ENCODE measurements around the gene SPATC1L. TPM values are rescaled to one million over a fixed set of nuclear protein-coding genes. Genes with fewer than 3 reads are reported as not detected.
"Not testable (repeated sequence)": the region's sequence is repeated elsewhere in the genome, so short reads cannot be mapped to it uniquely, and the experiment has no call there.

Gene SPATC1L
- total RNA-seq, 1 donor from 2014 or later: 1.1 TPM

DNA sequence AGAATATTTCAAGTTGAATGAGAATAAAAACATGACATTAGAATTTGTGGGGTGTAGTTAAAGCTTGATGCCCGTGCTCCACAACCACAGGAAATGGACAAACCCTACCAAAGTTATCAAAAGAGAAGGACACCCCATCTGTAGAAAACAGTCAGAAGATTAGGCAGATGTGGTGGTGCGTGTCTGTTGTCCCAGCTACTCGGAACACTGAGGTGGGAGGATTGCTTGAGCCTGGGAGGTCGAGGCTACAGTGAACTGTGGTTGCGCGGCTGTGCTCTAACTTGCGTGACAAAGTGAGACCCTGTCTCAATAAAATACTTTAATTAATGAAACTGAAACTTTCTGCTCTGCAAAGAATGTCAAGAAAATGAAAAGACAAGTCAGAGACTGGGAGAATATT is 1.5 kb upstream of the SPATC1L start:
- DNase-seq (ENCODE audit: low read depth) (no peak), FAIRE-seq (no peak)
- Histone ChIP-seq H3K27me3 (ENCODE audit: control insufficient read depth, insufficient read depth, low read length) (no peaks in the 10 kb centered on the region), H3K4me3 (ENCODE audit: low read depth, low read length) (no peak overlapping the region), H3K36me3 (ENCODE audit: control insufficient read depth, insufficient read depth, low read length) (peaks cover 4% of the 10 kb centered on the region)
- no peak for TF ChIP-seq CTCF (IDR thresholded peaks at IDR 0.05; ENCODE audit: insufficient read depth, low read length, severe bottlenecking)

GRCh38 chr21:46184625-46185555 is 631 bp upstream of the SPATC1L start:
- peak; percentile 68 for DNase-seq (ENCODE audit: low read depth)
- H3K27me3 ChIP-seq (ENCODE audit: control insufficient read depth, insufficient read depth, low read length): no peaks in the 10 kb centered on the region
- no peak for FAIRE-seq
- peaks cover 2% of the 10 kb centered on the region for H3K36me3 ChIP-seq (ENCODE audit: control insufficient read depth, insufficient read depth, low read length)
- H3K4me3 ChIP-seq (ENCODE audit: low read depth, low read length): peak overlapping the region; percentile 81
- TF ChIP-seq CTCF (IDR thresholded peaks at IDR 0.05; ENCODE audit: insufficient read depth, low read length, severe bottlenecking): no peak

GRCh38 chr21:46183337-46183909 is 836 bp downstream of the SPATC1L start:
- not testable (repeated sequence) for FAIRE-seq; DNase-seq (ENCODE audit: low read depth); H3K27me3 ChIP-seq (ENCODE audit: control insufficient read depth, insufficient read depth, low read length); H3K36me3 ChIP-seq (ENCODE audit: control insufficient read depth, insufficient read depth, low read length)
- H3K4me3 ChIP-seq (ENCODE audit: low read depth, low read length): peak overlapping the region; percentile 56

DNA sequence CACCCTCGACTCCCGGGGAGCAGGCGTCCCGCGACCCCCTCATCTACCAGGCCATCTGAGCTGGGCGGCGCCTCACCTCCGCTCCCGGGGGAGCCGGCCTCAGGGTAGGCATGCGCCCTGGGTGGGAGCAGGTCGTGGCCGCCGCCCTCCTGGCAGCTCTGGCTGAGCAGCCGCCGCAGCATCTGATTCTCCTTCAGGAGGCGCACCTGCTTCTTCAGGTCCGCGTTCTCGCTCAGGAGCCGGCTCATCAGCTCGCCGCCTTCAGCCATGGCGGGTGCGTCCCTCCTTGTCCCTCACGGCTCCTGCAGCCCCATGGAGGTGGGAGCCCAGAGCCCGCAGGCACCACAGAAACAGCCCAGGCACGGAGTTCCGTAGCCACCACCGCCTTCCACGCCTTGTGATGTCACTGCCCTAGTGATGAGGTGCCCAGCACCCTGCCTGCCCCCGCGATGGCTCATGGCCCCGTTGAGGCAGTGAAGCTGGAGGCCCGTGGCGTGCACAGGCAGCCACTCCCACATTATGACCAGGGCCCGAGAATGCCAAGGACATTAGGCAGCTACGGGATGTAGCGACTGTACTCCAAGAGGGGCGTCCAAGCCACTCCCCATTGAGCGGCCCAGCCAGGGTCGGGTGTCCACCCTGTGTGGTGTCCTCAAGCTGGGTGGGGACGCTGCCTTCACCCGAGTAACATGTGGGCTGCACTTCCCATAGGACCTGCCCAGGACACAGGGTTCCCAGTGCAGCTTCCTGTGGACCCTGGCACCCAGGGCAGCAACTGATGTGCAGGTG is 1.5 kb downstream of the SPATC1L start:
- no peak for DNase-seq (ENCODE audit: low read depth)
- H3K27me3 ChIP-seq (ENCODE audit: control insufficient read depth, insufficient read depth, low read length): no peaks in the 10 kb centered on the region
- FAIRE-seq: no peak
- H3K36me3 ChIP-seq (ENCODE audit: control insufficient read depth, insufficient read depth, low read length): no peaks in the 10 kb centered on the region
- TF ChIP-seq CTCF (IDR thresholded peaks at IDR 0.05; ENCODE audit: insufficient read depth, low read length, severe bottlenecking): no peak
- no peak overlapping the region for H3K4me3 ChIP-seq (ENCODE audit: low read depth, low read length)

GRCh38 chr21:46181953-46182547 is 2.2 kb downstream of the SPATC1L start:
- no peak for DNase-seq (ENCODE audit: low read depth)
- no peak for TF ChIP-seq CTCF (IDR thresholded peaks at IDR 0.05; ENCODE audit: insufficient read depth, low read length, severe bottlenecking)
- H3K4me3 ChIP-seq (ENCODE audit: low read depth, low read length): no peak overlapping the region
- H3K27me3 ChIP-seq (ENCODE audit: control insufficient read depth, insufficient read depth, low read length): no peaks in the 10 kb centered on the region
- no peak for FAIRE-seq
- H3K36me3 ChIP-seq (ENCODE audit: control insufficient read depth, insufficient read depth, low read length): no peaks in the 10 kb centered on the region

Data from bronchial epithelial cell (primary cell).